ENCODE data around the gene FN1. TPM values are rescaled to one million over a fixed set of nuclear protein-coding genes. Genes with fewer than 3 reads are reported as not detected.

The FN1 gene
- total RNA-seq, 5 donors from 2014 or later (not counting 1 experiment from before 2014, with no cell fraction given) = 5.7 to 7.1 (median 6.7) TPM; not detected in 2

GRCh38 chr2:215374642-215375466 is 61.0 kb downstream of the FN1 start:
- WGBS (ENCODE audit: insufficient coverage) = 95% methylated on average over 6 of the region's 10 CpGs
- H3K36me3 Mint-ChIP-seq = peaks cover 28% of the 10 kb centered on the region
- Histone ChIP-seq H3K27me3 (replicated peaks in 1 of 2; ENCODE audit: control insufficient read depth in 2 of 2, extremely low read depth in 1 of 2, insufficient read depth in 2 of 2, low read length in 1 of 2) (no peaks in the 10 kb centered on the region), H3K4me1 (ENCODE audit: control insufficient read depth in 1 of 2, extremely low read depth in 1 of 2, insufficient read depth in 2 of 2, low read length in 2 of 2) (no peaks in the 10 kb centered on the region), H3K4me3 (ENCODE audit: control insufficient read depth in 1 of 2, extremely low read depth in 1 of 2, low read length in 1 of 2) (no peak overlapping the region), H3K9me3 (no peaks in the 10 kb centered on the region), H3K27ac (ENCODE audit: low read length) (no peak overlapping the region), H3K36me3 (ENCODE audit: control insufficient read depth in 2 of 2, extremely low read depth in 1 of 2, insufficient read depth in 1 of 2, low read length in 1 of 2) (no peaks in the 10 kb centered on the region)
- H3K27ac Mint-ChIP-seq = no peak overlapping the region
- H3K4me1 Mint-ChIP-seq = no peaks in the 10 kb centered on the region
- H3K27me3 Mint-ChIP-seq = no peaks in the 10 kb centered on the region
- ChIA-PET POLR2A (no interaction called here), CTCF (no interaction called here)
- ATAC-seq (replicated peaks in 1 of 4) (no peak), DNase-seq (no peak)
- H3K9me3 Mint-ChIP-seq = peaks cover 0 to 3% (median 0%) of the 10 kb centered on the region in 3 donors
- H3K4me3 Mint-ChIP-seq = no peak overlapping the region

- DNase-seq (no peak), ATAC-seq (replicated peaks in 1 of 4) (no peak)
- Mint-ChIP-seq H3K27me3 (no peaks in the 10 kb centered on the region), H3K4me3 (no peak overlapping the region), H3K4me1 (no peaks in the 10 kb centered on the region), H3K27ac (no peak overlapping the region), H3K9me3 (peaks cover 0 to 3% (median 0%) of the 10 kb centered on the region in 3 donors), H3K36me3 (peaks cover 28% of the 10 kb centered on the region)
- no peak overlapping the region for H3K27ac ChIP-seq (ENCODE audit: low read length)
- no peak overlapping the region for H3K4me3 ChIP-seq (ENCODE audit: control insufficient read depth in 1 of 2, extremely low read depth in 1 of 2, low read length in 1 of 2)
- ChIA-PET POLR2A (no interaction called here), CTCF (interaction anchor here in 1 of 2 donors (0.7 kb wide), 1 partner anchor 711 kb away, joined by 3 read pairs; no protein-coding TSS in a partner anchor)
- no peaks in the 10 kb centered on the region for H3K4me1 ChIP-seq (ENCODE audit: control insufficient read depth in 1 of 2, extremely low read depth in 1 of 2, insufficient read depth in 2 of 2, low read length in 2 of 2)
- H3K36me3 ChIP-seq (ENCODE audit: control insufficient read depth in 2 of 2, extremely low read depth in 1 of 2, insufficient read depth in 1 of 2, low read length in 1 of 2) = no peaks in the 10 kb centered on the region
- no CpG with 5 or more reads among the region's 1 CpG for WGBS (ENCODE audit: insufficient coverage)
- no peaks in the 10 kb centered on the region for H3K9me3 ChIP-seq
- H3K27me3 ChIP-seq (replicated peaks in 1 of 2; ENCODE audit: control insufficient read depth in 2 of 2, extremely low read depth in 1 of 2, insufficient read depth in 2 of 2, low read length in 1 of 2) = no peaks in the 10 kb centered on the region
These were observed 61.9 kb downstream of the FN1 start for GRCh38 chr2:215374002-215374401.

- WGBS (ENCODE audit: insufficient coverage) = 93% methylated on average over 6 of the region's 9 CpGs
- no peak overlapping the region for H3K4me3 Mint-ChIP-seq
- H3K4me1 Mint-ChIP-seq = no peaks in the 10 kb centered on the region
- Histone ChIP-seq H3K4me1 (ENCODE audit: control insufficient read depth in 1 of 2, extremely low read depth in 1 of 2, insufficient read depth in 2 of 2, low read length in 2 of 2) (no peaks in the 10 kb centered on the region), H3K36me3 (ENCODE audit: control insufficient read depth in 2 of 2, extremely low read depth in 1 of 2, insufficient read depth in 1 of 2, low read length in 1 of 2) (no peaks in the 10 kb centered on the region), H3K27me3 (replicated peaks in 1 of 2; ENCODE audit: control insufficient read depth in 2 of 2, extremely low read depth in 1 of 2, insufficient read depth in 2 of 2, low read length in 1 of 2) (no peaks in the 10 kb centered on the region), H3K9me3 (no peaks in the 10 kb centered on the region), H3K4me3 (ENCODE audit: control insufficient read depth in 1 of 2, extremely low read depth in 1 of 2, low read length in 1 of 2) (no peak overlapping the region), H3K27ac (ENCODE audit: low read length) (no peak overlapping the region)
- H3K36me3 Mint-ChIP-seq = peaks cover 28% of the 10 kb centered on the region
- DNase-seq (no peak), ATAC-seq (replicated peaks in 1 of 4) (no peak)
- H3K27ac Mint-ChIP-seq = no peak overlapping the region
- POLR2A ChIA-PET = interaction anchor here (0.6 kb wide), 2 partner anchors 175 to 1803 kb away, joined by 3 read pairs; no protein-coding TSS in a partner anchor
- H3K9me3 Mint-ChIP-seq = peaks cover 0 to 3% (median 0%) of the 10 kb centered on the region in 3 donors
- H3K27me3 Mint-ChIP-seq = no peaks in the 10 kb centered on the region
- CTCF ChIA-PET = interaction anchor here (0.7 to 0.9 kb wide), 2 partner anchors 33 to 712 kb away, joined by 3 read pairs; no protein-coding TSS in a partner anchor
These were observed 62.8 kb downstream of the FN1 start for GRCh38 chr2:215372968-215373649.

- H3K4me1 Mint-ChIP-seq = no peaks in the 10 kb centered on the region
- H3K27ac ChIP-seq (ENCODE audit: low read length) = no peak overlapping the region
- H3K36me3 ChIP-seq (ENCODE audit: control insufficient read depth in 2 of 2, extremely low read depth in 1 of 2, insufficient read depth in 1 of 2, low read length in 1 of 2) = no peaks in the 10 kb centered on the region
- no peaks in the 10 kb centered on the region for H3K4me1 ChIP-seq (ENCODE audit: control insufficient read depth in 1 of 2, extremely low read depth in 1 of 2, insufficient read depth in 2 of 2, low read length in 2 of 2)
- no peak for ATAC-seq (replicated peaks in 1 of 4)
- H3K27me3 ChIP-seq (replicated peaks in 1 of 2; ENCODE audit: control insufficient read depth in 2 of 2, extremely low read depth in 1 of 2, insufficient read depth in 2 of 2, low read length in 1 of 2) = no peaks in the 10 kb centered on the region
- no peak for DNase-seq
- ChIA-PET CTCF (interaction anchor here in 1 of 2 donors (0.9 kb wide), 1 partner anchor 34 kb away, joined by 3 read pairs; no protein-coding TSS in a partner anchor), POLR2A (interaction anchor here (0.6 kb wide), 2 partner anchors 175 to 1804 kb away, joined by 3 read pairs; no protein-coding TSS in a partner anchor)
- H3K4me3 ChIP-seq (ENCODE audit: control insufficient read depth in 1 of 2, extremely low read depth in 1 of 2, low read length in 1 of 2) = no peak overlapping the region
- no peaks in the 10 kb centered on the region for H3K9me3 ChIP-seq
- H3K9me3 Mint-ChIP-seq = peaks cover 0 to 3% (median 0%) of the 10 kb centered on the region in 3 donors
- no peaks in the 10 kb centered on the region for H3K27me3 Mint-ChIP-seq
- H3K27ac Mint-ChIP-seq = no peak overlapping the region
- 98% methylated on average over 8 of the region's 14 CpGs for WGBS (ENCODE audit: insufficient coverage)
- no peak overlapping the region for H3K4me3 Mint-ChIP-seq
- H3K36me3 Mint-ChIP-seq = peaks cover 29% of the 10 kb centered on the region
These were observed 63.7 kb downstream of the FN1 start for GRCh38 chr2:215371915-215372897.

GRCh38 chr2:215370112-215370965 is 65.5 kb downstream of the FN1 start:
- DNase-seq = no peak
- ATAC-seq (replicated peaks in 1 of 4) = no peak
- H3K4me1 Mint-ChIP-seq = no peaks in the 10 kb centered on the region
- Histone ChIP-seq H3K27me3 (replicated peaks in 1 of 2; ENCODE audit: control insufficient read depth in 2 of 2, extremely low read depth in 1 of 2, insufficient read depth in 2 of 2, low read length in 1 of 2) (no peaks in the 10 kb centered on the region), H3K4me3 (ENCODE audit: control insufficient read depth in 1 of 2, extremely low read depth in 1 of 2, low read length in 1 of 2) (no peak overlapping the region), H3K27ac (ENCODE audit: low read length) (no peak overlapping the region), H3K36me3 (ENCODE audit: control insufficient read depth in 2 of 2, extremely low read depth in 1 of 2, insufficient read depth in 1 of 2, low read length in 1 of 2) (no peaks in the 10 kb centered on the region), H3K9me3 (no peaks in the 10 kb centered on the region), H3K4me1 (ENCODE audit: control insufficient read depth in 1 of 2, extremely low read depth in 1 of 2, insufficient read depth in 2 of 2, low read length in 2 of 2) (no peaks in the 10 kb centered on the region)
- H3K27me3 Mint-ChIP-seq = no peaks in the 10 kb centered on the region
- POLR2A ChIA-PET = no interaction called here
- peaks cover 0 to 3% (median 0%) of the 10 kb centered on the region in 3 donors for H3K9me3 Mint-ChIP-seq
- peaks cover 23% of the 10 kb centered on the region for H3K36me3 Mint-ChIP-seq
- no peak overlapping the region for H3K4me3 Mint-ChIP-seq
- H3K27ac Mint-ChIP-seq = no peak overlapping the region
- WGBS (ENCODE audit: insufficient coverage) = 100% methylated on average over 8 of the region's 14 CpGs
- CTCF ChIA-PET = no interaction called here

All from T-cell (primary cell).